HEK293T (cell line): ENCODE measurements around the gene GABARAP.
A peak's percentile ranks its signal among the peaks of the same experiment; 100 is the strongest.

Experiments
- CTCF ChIA-PET: fragments of 350-600 bp; formaldehyde crosslinking; extraction: SDS; loops from one replicate; lab custom pipeline; 2021; ENCODE audit warnings: antibody characterized with exemption, inconsistent platforms; lab: Yijun Ruan, JAX
- POLR2A ChIA-PET: fragments of 350-600 bp; formaldehyde crosslinking; extraction: SDS; loops from one replicate; lab custom pipeline; 2020; ENCODE audit warnings: antibody characterized with exemption, inconsistent platforms; lab: Yijun Ruan, JAX
- DNase-seq: peaks from one replicate; pipeline ENCODE4 v3.0.0; 2012; ENCODE audit warnings: mixed read lengths; ENCODE audit errors: extremely low spot score
- ARNT ChIP-seq: fragments of 450-650 bp; IDR thresholded peaks from 2 replicates; pipeline ENCODE4 v1.6.1; 2017; ENCODE audit warnings: mild to moderate bottlenecking
- BHLHE40 ChIP-seq: fragments of 450-650 bp; IDR thresholded peaks from 2 replicates; pipeline ENCODE4 v1.6.1; 2016; ENCODE audit warnings: mild to moderate bottlenecking, moderate library complexity, borderline replicate concordance
- CTBP1 ChIP-seq: fragments of 450-650 bp; IDR thresholded peaks from 2 replicates; pipeline ENCODE4 v1.6.1; 2016; ENCODE audit warnings: borderline replicate concordance
- ELF4 ChIP-seq: fragments of 450-650 bp; IDR thresholded peaks from 2 replicates; pipeline ENCODE4 v1.6.1; 2017; ENCODE audit warnings: antibody characterized with exemption
- FOXA1 ChIP-seq: fragments of 450-650 bp; IDR thresholded peaks from 2 replicates; pipeline ENCODE4 v1.6.1; 2016; ENCODE audit warnings: mild to moderate bottlenecking
- FOXK2 ChIP-seq: fragments of 450-650 bp; IDR thresholded peaks from 2 replicates; pipeline ENCODE4 v1.6.1; 2016; ENCODE audit warnings: mild to moderate bottlenecking
- FOXM1 ChIP-seq: fragments of 450-650 bp; IDR thresholded peaks from 2 replicates; pipeline ENCODE4 v1.6.1; 2017; ENCODE audit warnings: mild to moderate bottlenecking, borderline replicate concordance
- HDGF ChIP-seq: fragments of 450-650 bp; IDR thresholded peaks from 2 replicates; pipeline ENCODE4 v1.6.1; 2017; ENCODE audit warnings: antibody characterized with exemption, borderline replicate concordance
- L3MBTL2 ChIP-seq: fragments of 450-650 bp; conservative IDR thresholded peaks from 2 replicates; pipeline ENCODE4 v1.6.1; 2016; ENCODE audit warnings: mild to moderate bottlenecking
- LEF1 ChIP-seq: fragments of 450-650 bp; IDR thresholded peaks from 2 replicates; pipeline ENCODE4 v1.6.1; 2017; ENCODE audit warnings: mild to moderate bottlenecking, borderline replicate concordance
- NFRKB ChIP-seq: fragments of 450-650 bp; IDR thresholded peaks from 2 replicates; pipeline ENCODE4 v1.6.1; 2016; ENCODE audit warnings: mild to moderate bottlenecking, moderate library complexity
- SP1 ChIP-seq: fragments of 450-650 bp; IDR thresholded peaks from 2 replicates; pipeline ENCODE4 v1.6.1; 2017
- SUZ12 ChIP-seq: fragments of 450-650 bp; IDR thresholded peaks from 2 replicates; pipeline ENCODE4 v1.6.1; 2016; ENCODE audit warnings: mild to moderate bottlenecking
- TARDBP ChIP-seq: fragments of 450-650 bp; IDR thresholded peaks from 2 replicates; pipeline ENCODE4 v1.6.1; 2016
- ZNF384 ChIP-seq: fragments of 450-650 bp; IDR thresholded peaks from 2 replicates; pipeline ENCODE4 v1.6.1; 2016
- TF ChIP-seq, protein P1 (sequence below): fragments of 450-650 bp; IDR thresholded peaks from 2 replicates; pipeline ENCODE4 v1.6.1; 2016

Gene GABARAP

DNA sequence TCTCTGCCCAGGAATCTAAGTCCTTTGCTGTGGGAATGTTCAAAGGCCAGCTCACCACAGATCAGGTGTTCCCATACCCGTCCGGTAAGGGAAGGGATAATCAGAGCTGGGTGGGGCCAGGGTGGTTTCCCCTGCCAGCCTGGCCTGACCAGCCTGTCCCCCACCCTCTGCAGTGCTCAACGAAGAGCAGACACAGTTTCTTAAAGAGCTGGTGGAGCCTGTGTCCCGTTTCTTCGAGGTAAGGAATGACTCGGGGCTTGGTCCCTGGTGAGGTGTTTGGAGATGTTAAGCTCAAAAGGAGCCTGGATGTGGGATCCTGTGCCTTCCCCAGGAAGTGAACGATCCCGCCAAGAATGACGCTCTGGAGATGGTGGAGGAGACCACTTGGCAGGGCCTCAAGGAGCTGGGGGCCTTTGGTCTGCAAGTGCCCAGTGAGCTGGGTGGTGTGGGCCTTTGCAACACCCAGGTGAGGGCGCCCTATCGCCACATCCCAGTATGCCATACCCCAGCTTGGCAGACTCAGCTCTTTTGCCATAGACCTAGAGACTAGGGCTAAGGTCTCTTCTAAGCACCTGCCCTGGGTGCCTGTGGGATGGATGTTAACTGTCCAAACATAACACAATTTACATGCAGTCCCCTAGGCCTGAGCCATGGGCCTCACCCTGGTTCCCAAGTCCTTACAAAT is 21.5 kb downstream of the GABARAP start:
- TF ChIP-seq TARDBP (no peak), HDGF (no peak), L3MBTL2 (no peak), ZNF384 (no peak), FOXK2 (no peak), NFRKB (no peak), SUZ12 (no peak), FOXM1 (no peak), ELF4 (no peak), CTBP1 (no peak), FOXA1 (no peak), BHLHE40 (no peak), ARNT (no peak), LEF1 (no peak), SP1 (no peak)
- TF ChIP-seq, protein P1, sequence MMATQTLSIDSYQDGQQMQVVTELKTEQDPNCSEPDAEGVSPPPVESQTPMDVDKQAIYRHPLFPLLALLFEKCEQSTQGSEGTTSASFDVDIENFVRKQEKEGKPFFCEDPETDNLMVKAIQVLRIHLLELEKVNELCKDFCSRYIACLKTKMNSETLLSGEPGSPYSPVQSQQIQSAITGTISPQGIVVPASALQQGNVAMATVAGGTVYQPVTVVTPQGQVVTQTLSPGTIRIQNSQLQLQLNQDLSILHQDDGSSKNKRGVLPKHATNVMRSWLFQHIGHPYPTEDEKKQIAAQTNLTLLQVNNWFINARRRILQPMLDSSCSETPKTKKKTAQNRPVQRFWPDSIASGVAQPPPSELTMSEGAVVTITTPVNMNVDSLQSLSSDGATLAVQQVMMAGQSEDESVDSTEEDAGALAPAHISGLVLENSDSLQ, result no peak
- POLR2A ChIA-PET, result interaction anchor here (0.7 to 9.3 kb wide), 18 partner anchors 8 to 175 kb away, joined by 3 to 166 read pairs (median 4); partner anchors contain the start of genes CTDNEP1, DVL2, ELP5 and GABARAP
- CTCF ChIA-PET, result interaction anchor here (0.9 to 1.4 kb wide), 2 partner anchors 16 to 22 kb away, joined by 4 read pairs; partner anchors contain the start of gene GABARAP
- DNase-seq, result peak; percentile 48

DNA sequence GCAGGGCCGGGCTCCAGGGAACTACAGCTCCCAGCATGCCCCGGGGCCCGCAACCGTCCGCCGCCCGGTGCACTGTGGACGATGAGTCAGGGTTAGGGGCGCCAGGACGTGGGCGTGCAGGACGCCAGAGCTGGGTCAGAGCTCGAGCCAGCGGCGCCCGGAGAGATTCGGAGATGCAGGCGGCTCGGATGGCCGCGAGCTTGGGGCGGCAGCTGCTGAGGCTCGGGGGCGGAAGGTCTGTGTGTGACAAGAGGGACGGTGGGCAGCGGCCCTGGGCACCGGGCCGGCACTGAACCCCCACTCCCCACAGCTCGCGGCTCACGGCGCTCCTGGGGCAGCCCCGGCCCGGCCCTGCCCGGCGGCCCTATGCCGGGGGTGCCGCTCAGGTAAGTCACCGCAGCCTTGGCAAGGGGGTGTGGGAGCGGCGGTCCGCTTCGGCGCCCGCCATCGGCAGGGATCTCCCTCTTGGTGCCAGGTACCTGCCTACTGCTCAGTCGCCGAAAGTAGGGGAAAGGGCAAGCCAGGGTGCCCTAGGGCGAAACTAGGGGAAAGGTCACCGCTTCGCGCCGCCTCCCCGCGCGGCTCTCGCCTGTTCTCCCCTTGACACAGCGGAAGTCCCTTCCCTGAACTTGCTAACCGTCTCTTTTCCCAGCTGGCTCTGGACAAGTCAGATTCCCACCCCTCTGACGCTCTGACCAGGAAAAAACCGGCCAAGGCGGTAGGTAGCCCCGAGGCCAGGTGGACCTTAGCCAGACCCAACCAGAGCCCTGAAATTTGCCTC is 22.2 kb downstream of the GABARAP start, which contains the start of the genes ACADVL and DLG4:
TSS of gene ACADVL (plus strand) at position 127 of the 781 bp plus-strand sequence. CDS start at position 174, 47 bp downstream.
TSS of gene DLG4 (minus strand) at position 25 of the 781 bp plus-strand sequence.
- TF ChIP-seq ELF4 (no peak), BHLHE40 (no peak), FOXA1 (no peak), FOXK2 (no peak), SUZ12 (no peak), NFRKB (no peak), FOXM1 (no peak), ARNT (no peak), HDGF (no peak), LEF1 (no peak), TARDBP (no peak), ZNF384 (no peak)
- TF ChIP-seq, protein P1, result no peak
- ChIA-PET CTCF (interaction anchor here (0.6 to 1.4 kb wide), 2 partner anchors 17 to 29 kb away, joined by 3 to 4 read pairs; no protein-coding TSS in a partner anchor), POLR2A (interaction anchor here (0.6 to 9.3 kb wide), 27 partner anchors 9 to 185 kb away, joined by 3 to 166 read pairs (median 4); partner anchors contain the start of genes DVL2, GABARAP, NEURL4 and PHF23)
- DNase-seq, result peak; percentile 71

DNA sequence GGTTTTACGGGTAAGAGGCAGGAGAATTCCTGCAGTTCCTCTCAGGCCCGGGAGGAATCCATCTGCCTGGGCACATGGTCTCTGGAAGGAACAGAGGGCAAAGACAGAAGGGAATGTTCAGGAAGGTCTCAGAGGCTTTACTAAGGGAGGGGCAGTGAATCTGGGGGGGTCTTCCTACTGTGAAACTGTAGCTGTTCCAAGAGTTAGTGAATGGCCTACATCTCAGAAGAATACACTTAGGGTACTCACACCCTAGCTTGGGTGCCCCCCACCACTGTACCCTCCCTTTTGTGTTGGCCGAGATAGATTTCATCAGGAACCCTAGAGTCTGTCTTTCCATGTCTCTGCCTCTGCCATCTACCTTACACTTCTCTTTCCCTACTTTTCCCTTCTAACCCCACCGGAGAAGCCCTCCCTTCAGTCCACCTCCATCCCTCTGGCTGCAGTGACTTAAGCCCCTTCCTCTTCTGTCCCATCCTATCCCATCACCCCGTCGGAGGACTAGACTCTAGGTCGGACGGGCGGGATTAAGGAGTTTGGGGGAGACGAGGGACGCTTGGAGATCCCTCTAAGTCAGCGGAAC is 22.9 kb downstream of the GABARAP start:
- POLR2A ChIA-PET, result interaction anchor here (0.6 to 9.3 kb wide), 16 partner anchors 10 to 184 kb away, joined by 3 to 166 read pairs (median 4); partner anchors contain the start of genes DVL2, GABARAP, NEURL4 and PHF23
- CTCF ChIA-PET, result interaction anchor here (0.6 kb wide), 2 partner anchors 28 to 60 kb away, joined by 3 read pairs; no protein-coding TSS in a partner anchor
- no peak for DNase-seq
- no peak for TF ChIP-seq ZNF384
- no peak for TF ChIP-seq FOXM1
- no peak for TF ChIP-seq SP1
- TF ChIP-seq BHLHE40, result no peak
- no peak for TF ChIP-seq TARDBP
- no peak for TF ChIP-seq NFRKB
- no peak for TF ChIP-seq HDGF
- no peak for TF ChIP-seq CTBP1
- TF ChIP-seq ELF4, result no peak
- no peak for TF ChIP-seq ARNT
- TF ChIP-seq FOXA1, result no peak
- TF ChIP-seq L3MBTL2, result no peak
- TF ChIP-seq LEF1, result no peak

DNA sequence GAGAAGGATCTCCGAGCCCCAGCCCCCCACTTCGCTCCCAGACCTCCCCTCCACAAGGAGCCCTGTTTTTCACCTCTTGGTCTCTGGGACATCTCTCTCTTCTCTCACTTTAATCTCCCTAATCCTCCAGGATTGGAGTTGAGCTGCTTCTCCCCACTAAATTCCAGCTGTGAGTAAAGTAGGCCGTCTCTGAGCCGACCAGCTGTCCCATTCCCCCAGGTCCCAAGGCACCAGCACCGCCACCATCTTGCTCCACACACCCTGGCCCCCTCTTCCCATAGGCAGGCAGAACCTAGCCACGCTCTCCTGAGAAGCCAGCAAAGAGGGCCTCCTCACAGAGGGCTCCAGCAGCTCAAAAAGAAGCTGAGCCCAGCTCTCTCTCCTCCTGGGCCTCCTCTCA is 23.5 kb downstream of the GABARAP start:
- CTCF ChIA-PET, result interaction anchor here (0.6 kb wide), 1 partner anchor 61 kb away, joined by 3 read pairs; no protein-coding TSS in a partner anchor
- DNase-seq, result no peak
- POLR2A ChIA-PET, result interaction anchor here (0.6 to 9.3 kb wide), 7 partner anchors 14 to 111 kb away, joined by 3 to 166 read pairs (median 4); partner anchors contain the start of genes DVL2, GABARAP, NEURL4 and PHF23
- TF ChIP-seq, protein P1, result no peak
- TF ChIP-seq FOXK2, result no peak
- no peak for TF ChIP-seq L3MBTL2
- no peak for TF ChIP-seq BHLHE40
- no peak for TF ChIP-seq TARDBP
- no peak for TF ChIP-seq LEF1
- no peak for TF ChIP-seq SUZ12
- TF ChIP-seq NFRKB, result no peak
- no peak for TF ChIP-seq ZNF384
- no peak for TF ChIP-seq ELF4
- no peak for TF ChIP-seq FOXA1
- TF ChIP-seq FOXM1, result no peak
- no peak for TF ChIP-seq SP1
- TF ChIP-seq CTBP1, result no peak
- TF ChIP-seq HDGF, result no peak
- no peak for TF ChIP-seq ARNT
